HG02678 (cell line): Measurements from ENCODE around the gene PDE6A.

ENCODE experiments used
- ATAC-seq: cut with Tn5 transposase; IDR thresholded peaks from one replicate; pipeline ENCODE4 v1.9.1; 2021; ENCODE audit warnings: mild to moderate bottlenecking, moderate library complexity; ENCODE audit not compliant: unreplicated experiment

PDE6A gene

GRCh38 chr5:149930749-149931574 is 13.6 kb downstream of the PDE6A start:
- no peak for ATAC-seq

- ATAC-seq = no peak
Measured at GRCh38 chr5:149930043-149930748, 14.4 kb downstream of the PDE6A start.

- ATAC-seq = no peak
Measured at GRCh38 chr5:149924486-149924885, 20.1 kb downstream of the PDE6A start.

- no peak for ATAC-seq
Measured at GRCh38 chr5:149922950-149923349, 21.6 kb downstream of the PDE6A start.

GRCh38 chr5:149921597-149921996 is 23.0 kb downstream of the PDE6A start:
- ATAC-seq = no peak

- ATAC-seq = no peak
Measured at GRCh38 chr5:149917073-149917676, 27.4 kb downstream of the PDE6A start.

GRCh38 chr5:149916334-149917072 is 28.1 kb downstream of the PDE6A start:
- no peak for ATAC-seq

GRCh38 chr5:149915392-149916260 is 29.0 kb downstream of the PDE6A start:
- no peak for ATAC-seq

GRCh38 chr5:149913436-149914419 is 30.9 kb downstream of the PDE6A start:
- no peak for ATAC-seq

- ATAC-seq = no peak
Measured at GRCh38 chr5:149912226-149912871, 32.2 kb downstream of the PDE6A start.

- ATAC-seq = no peak
Measured at GRCh38 chr5:149911031-149911430, 33.6 kb downstream of the PDE6A start.

GRCh38 chr5:149907828-149908227 is 36.8 kb downstream of the PDE6A start:
- no peak for ATAC-seq

GRCh38 chr5:149904977-149905376 is 39.6 kb downstream of the PDE6A start:
- no peak for ATAC-seq

GRCh38 chr5:149904293-149904886 is 40.2 kb downstream of the PDE6A start:
- no peak for ATAC-seq

- no peak for ATAC-seq
Measured at GRCh38 chr5:149903404-149903803, 41.2 kb downstream of the PDE6A start.

- ATAC-seq = no peak
Measured at GRCh38 chr5:149902177-149902576, 42.4 kb downstream of the PDE6A start.

- ATAC-seq = no peak
Measured at GRCh38 chr5:149901511-149901910, 43.1 kb downstream of the PDE6A start.

- no peak for ATAC-seq
Measured at GRCh38 chr5:149900390-149900789, 44.2 kb downstream of the PDE6A start.
